Transverse colon (tissue), 3 donors: Measurements from ENCODE around the gene ZBTB46.

ENCODE experiments used
- EP300 ChIP-seq: sonication (generic); formaldehyde crosslinking; IDR thresholded peaks from one replicate; pipeline ENCODE4 v1.6.1; 2017; ENCODE audit warnings: antibody characterized with exemption, low read depth
- POLR2A ChIP-seq: fragments of 450-650 bp; IDR thresholded peaks from one replicate; pipeline ENCODE4 v1.6.1; 2016; ENCODE audit warnings: antibody characterized with exemption, mild to moderate bottlenecking, moderate library complexity
- TF ChIP-seq, protein P1 (sequence below), 5 experiments: fragments of 200-600 bp in 3 of 5; fragments of 450-650 bp in 2 of 5; sonication (generic) in 3 of 5; IDR thresholded peaks; 1 replicate in 2 of 5; 2 replicates in 3 of 5; pipeline ENCODE4 v1.5.1; 2016 to 2017; ENCODE audit warnings: antibody characterized with exemption in 5 of 5, inconsistent platforms in 3 of 5, mild to moderate bottlenecking in 2 of 5, moderate library complexity in 1 of 5

DNA sequence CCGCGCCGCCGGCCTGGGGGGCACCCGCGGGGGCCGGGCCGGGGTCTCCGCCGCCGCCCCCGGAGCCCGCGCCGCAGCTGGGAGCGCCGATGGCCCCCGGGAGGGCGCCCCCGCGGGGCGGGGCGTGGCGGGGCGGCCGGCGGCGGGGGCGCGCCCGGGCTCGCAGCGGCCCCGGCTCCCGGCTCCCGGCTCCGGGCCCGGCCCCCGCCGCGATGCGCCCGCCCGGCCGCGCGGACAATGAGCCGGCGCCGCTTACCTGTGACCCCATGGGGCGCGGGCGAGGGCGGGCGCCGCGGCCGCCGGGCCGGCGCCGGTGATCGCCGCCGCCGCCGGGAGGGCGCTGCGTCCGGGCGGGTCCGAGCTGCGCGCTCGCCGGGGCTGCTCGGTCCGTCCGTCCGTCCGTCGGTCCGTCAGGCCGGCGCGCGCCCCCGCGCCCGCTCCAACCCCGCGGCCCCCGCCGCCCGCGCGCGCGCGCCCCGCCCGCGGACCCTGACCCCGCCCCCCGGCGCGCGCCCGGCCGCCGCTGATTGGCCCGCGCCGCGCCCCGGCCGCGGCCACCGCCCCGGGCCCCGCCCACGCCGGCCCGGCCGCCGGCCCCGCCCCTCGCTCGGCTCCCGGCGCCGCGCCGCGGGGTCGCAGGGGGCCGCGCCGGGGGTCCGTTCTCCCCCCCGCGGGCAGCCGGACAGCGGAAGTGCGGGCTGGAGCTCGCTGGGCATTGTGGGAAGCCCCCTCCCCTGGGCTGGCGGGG, at the start of gene ZBTB46:
- no peak for TF ChIP-seq POLR2A
- TF ChIP-seq, protein P1, sequence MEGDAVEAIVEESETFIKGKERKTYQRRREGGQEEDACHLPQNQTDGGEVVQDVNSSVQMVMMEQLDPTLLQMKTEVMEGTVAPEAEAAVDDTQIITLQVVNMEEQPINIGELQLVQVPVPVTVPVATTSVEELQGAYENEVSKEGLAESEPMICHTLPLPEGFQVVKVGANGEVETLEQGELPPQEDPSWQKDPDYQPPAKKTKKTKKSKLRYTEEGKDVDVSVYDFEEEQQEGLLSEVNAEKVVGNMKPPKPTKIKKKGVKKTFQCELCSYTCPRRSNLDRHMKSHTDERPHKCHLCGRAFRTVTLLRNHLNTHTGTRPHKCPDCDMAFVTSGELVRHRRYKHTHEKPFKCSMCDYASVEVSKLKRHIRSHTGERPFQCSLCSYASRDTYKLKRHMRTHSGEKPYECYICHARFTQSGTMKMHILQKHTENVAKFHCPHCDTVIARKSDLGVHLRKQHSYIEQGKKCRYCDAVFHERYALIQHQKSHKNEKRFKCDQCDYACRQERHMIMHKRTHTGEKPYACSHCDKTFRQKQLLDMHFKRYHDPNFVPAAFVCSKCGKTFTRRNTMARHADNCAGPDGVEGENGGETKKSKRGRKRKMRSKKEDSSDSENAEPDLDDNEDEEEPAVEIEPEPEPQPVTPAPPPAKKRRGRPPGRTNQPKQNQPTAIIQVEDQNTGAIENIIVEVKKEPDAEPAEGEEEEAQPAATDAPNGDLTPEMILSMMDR (IDR thresholded peaks at IDR 0.05), result no peak
- no peak for TF ChIP-seq EP300
